Hematopoietic multipotent progenitor cell (in vitro differentiated cells): ENCODE measurements around the gene ZNF567. TPM values are rescaled to one million over a fixed set of nuclear protein-coding genes. Genes with fewer than 3 reads are reported as not detected.
"Not testable (repeated sequence)": the region's sequence is repeated elsewhere in the genome, so short reads cannot be mapped to it uniquely, and the experiment has no call there.

Source experiments
- DNase-seq, 3 donors: peaks; one replicate each; pipeline ENCODE4 v3.0.0-alpha.2; 2011 to 2015; ENCODE audit warnings: low read depth in 2 of 3, low spot score in 2 of 3
- total RNA-seq: library from RNA; depleted of rRNA; stranded (reverse); fragments of >200 nt; gene quantifications from one replicate; pipeline ENCODE4 v1.2.3, GENCODE V29; 2012

ZNF567 gene
- total RNA-seq = 2.4 TPM

DNA sequence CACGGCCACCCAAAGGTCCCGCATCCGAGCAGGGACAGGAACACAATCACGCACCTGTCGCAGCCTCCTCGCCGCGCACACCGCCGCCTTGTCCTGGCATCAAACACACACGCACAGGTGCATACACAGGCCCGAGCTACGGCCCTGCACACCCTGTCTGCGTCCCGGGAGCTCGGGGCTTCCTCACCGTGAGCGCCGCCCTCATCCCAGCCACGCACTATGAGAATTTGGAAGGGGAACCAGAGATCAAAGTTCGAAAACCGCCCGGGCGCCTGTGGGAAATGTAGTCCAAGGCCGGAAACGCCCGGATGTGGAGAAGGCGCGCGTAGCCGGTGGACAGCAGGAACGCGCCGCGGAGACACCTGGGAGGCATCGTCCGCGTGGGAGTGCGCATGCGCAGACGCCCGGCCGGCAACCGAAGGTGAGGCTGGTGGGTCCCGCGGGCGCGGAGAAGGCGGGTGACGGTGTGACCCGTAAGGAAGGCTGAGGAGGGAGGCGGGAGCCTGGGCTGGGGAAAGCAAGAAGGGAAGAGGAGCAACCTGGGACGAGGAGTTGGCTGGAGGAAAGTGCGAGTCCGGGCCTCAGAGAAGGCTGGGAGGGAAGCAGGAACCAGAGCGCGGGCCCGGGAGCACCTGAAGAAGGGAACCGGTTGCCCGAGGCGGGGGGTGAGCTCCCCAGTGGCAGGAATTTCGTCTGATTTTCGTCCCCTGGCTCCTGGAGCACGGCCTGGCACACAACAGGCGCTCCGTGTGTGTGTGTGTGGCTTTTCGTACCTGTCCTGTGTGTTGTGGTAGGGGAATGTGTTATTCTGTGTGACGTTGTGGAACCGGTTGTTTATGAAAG is at the start of gene ZNF567:
Gene ZNF567, plus strand, starts transcription at position 399 of the 843 bp plus-strand sequence. CDS start 7,256 bp downstream, outside the sequence.
- peak; percentile 92 to 98 (median 97) for DNase-seq

DNA sequence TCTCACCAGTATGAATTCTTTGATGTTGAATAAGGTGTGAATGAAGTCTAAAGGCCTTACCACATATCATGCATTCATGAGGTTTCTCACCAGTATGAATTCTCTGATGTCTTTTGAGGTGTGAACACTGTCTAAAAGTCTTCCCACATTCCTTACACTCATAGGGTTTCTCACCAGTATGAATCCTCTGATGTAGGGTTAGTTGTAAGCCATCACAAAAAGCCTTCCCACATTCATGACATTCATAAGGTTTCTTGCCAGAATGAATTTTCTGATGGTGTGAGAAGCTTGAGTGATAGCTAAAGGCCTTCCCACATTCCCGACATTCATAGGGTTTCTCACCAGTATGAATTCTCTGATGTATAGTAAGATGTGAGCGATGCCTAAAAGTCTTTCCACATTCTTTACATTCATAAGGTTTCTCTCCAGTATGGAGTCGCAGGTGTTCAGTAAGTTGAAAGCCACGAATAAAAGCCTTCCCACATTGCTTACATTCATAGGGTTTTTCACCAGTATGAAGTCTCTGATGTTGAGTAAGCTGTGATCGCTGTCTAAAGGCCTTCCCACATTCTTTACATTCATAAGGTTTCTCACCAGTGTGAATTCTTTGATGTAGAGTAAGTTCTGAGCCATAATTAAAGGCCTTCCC is 48.4 kb upstream of the ZNF567 start:
- DNase-seq = no peak

DNA sequence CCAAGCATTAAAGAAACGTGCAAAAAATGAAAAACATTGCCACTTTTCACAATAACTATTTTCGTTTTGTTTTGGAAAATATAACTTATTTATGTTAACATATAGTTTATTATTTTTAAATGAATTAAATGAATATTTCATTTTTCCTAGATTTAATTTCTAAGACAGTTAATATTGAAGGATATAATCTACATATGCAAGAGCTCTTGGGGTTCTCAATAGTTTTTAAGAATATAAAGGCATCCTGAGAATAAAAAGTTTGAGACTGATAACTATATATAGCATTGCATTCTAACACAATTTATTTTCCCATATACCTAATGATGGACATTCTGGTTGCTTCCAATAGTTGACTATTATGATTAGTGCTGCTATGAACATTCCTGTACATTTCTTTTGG is 40.7 kb upstream of the ZNF567 start:
- no peak for DNase-seq

GRCh38 chr19:36652958-36653357 is 34.5 kb upstream of the ZNF567 start:
- DNase-seq = no peak

DNA sequence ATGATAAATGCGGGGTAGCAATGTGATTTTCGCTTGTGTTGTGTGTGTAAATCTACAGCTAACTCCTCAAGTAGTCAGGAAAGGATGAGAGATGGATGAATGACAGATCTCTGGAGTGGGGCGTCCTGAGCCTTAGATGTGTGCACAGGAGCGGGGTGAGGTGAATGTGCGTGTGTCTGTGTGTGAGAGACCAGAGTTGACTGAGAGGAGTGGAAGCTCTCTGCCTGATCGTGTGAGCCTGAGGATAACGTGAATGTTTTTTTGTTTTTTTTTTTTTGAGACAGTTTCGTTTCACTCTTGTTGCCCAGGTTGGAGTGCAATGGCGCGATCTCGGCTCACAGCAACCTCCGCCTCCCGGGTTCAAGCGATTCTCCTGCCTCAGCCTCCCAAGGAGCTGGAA is 21.6 kb upstream of the ZNF567 start:
- DNase-seq = no peak

DNA sequence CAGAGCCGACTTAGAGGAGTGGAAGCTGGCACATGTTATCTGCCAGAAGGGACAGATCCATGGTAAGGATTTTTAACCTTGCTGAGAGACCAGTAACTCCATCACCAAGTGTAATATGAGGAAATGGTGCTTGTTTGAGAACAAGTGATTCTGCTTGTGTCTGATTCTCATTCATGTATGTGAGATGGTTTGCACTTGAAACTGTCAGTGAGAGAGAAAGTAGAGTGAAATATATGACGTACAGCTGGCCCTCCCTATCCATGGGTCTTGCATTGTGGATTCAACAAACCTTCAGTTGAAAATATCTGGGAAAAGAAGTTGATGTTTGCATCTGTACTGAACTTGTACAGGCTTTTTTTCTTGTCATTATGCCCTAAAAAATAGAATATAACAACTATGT is 18.8 kb upstream of the ZNF567 start:
- no peak for DNase-seq

- no peak for DNase-seq
Observed at GRCh38 chr19:36672368-36672767, 15.0 kb upstream of the ZNF567 start.

DNA sequence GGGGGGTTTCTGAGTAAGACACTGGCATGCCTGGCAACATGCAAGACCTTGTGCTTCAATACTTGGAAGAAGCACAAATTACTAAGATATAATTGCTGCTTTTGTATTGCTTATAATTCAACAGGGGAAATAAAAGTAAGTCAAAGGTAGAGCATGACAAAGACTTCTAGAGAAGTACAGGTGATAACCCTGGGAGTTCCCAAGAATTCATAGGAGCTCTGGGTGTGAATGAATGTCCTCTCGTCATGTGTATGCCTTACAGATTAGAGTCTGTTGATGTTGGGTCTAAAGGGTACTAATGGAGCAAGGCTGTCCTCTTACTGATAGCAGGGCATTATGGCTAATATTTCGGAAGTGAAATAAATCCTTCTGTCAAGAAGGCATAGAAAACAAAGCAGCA is 13.2 kb upstream of the ZNF567 start:
- no peak for DNase-seq

- no peak for DNase-seq
Observed at GRCh38 chr19:36679455-36679854, 8.0 kb upstream of the ZNF567 start.

DNA sequence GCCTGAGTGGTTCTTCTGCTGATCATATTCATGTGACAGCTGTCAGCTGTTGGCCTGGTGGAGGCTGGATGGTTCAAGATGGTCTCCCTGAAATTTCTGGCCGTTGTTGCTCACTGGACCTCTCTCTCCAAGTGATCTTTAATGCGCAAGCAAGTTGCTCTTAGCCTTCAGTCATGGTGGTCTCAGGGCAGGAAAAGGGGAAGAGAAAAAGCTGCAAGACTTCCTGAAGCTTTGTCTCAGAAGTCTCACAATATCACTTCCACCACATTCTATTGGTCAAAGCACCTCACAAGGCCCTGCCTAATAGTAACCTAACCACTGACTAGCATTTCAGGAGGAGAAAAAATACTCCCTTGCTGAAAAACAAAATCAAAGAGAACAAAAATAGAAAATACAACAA is 1.6 kb upstream of the ZNF567 start:
- DNase-seq = no peak

GRCh38 chr19:36686365-36687213 is 823 bp upstream of the ZNF567 start:
- DNase-seq = no peak

DNA sequence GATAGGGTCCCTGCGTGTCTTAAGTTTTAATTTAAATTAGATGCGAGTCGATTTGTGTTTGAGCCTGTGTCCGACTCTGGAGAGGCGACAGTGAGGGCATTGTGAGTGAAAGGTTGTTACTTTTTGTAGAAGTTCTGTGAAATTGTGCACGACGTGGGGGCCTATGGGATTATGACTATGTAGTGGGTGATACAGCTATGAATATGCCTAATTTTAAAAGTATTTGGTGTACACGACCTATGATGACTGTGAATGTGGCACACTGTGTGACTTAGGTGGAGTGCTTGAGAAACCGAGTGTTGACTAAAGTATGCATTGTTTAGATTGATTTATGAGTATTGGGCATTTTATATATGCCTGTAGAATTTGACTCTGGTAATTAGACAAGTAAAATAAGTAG is 646 bp downstream of the ZNF567 start:
- DNase-seq = no peak

GRCh38 chr19:36707134-36707533 is 19.7 kb downstream of the ZNF567 start:
- no peak for DNase-seq

- no peak for DNase-seq
Observed at GRCh38 chr19:36709423-36709822, 22.0 kb downstream of the ZNF567 start.

DNA sequence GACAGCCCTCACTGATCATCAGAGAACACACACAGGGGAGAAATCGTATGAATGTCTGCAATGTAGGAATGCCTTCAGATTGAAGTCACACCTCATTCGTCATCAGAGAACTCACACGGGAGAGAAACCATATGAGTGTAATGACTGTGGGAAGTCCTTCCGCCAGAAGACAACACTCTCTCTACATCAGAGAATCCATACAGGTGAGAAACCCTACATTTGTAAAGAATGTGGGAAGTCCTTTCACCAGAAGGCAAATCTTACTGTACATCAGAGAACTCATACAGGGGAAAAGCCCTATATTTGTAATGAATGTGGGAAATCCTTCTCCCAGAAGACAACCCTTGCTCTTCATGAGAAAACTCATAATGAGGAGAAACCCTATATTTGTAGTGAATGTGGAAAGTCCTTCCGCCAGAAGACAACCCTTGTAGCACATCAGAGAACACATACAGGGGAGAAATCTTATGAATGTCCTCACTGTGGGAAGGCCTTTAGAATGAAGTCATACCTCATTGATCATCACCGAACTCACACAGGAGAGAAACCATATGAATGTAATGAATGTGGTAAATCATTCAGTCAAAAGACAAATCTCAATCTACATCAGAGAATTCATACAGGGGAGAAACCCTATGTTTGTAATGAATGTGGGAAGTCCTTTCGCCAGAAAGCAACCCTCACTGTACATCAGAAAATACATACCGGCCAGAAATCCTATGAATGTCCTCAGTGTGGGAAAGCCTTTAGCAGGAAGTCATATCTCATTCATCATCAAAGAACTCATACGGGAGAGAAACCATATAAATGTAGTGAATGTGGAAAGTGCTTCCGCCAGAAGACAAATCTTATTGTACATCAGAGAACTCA is 32.5 kb downstream of the ZNF567 start:
- peak in 1 of 3 donors; percentile 13 for DNase-seq

GRCh38 chr19:36736166-36736565 is 48.8 kb downstream of the ZNF567 start:
- DNase-seq = not testable (repeated sequence)

DNA sequence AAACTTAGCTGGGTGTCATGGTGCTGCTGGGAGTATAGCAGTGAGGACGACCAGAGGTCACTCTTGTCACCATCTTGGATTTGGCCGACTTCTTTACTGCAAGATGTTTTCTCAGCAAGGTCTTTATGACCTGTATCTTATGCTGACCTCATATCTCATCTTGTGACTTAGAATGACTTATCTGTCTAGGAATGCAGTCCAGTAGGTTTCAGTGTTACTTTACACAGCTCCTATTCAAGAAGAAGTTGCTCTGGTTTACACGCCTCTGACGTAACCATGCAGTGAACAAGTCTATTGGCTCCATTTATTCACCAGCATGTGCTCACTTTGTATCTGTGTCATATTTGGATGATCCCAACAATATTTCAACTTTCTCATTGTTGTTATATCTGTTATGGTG is 58.5 kb downstream of the ZNF567 start:
- no peak for DNase-seq

- no peak for DNase-seq
Observed at GRCh38 chr19:36747750-36748149, 60.3 kb downstream of the ZNF567 start.

DNA sequence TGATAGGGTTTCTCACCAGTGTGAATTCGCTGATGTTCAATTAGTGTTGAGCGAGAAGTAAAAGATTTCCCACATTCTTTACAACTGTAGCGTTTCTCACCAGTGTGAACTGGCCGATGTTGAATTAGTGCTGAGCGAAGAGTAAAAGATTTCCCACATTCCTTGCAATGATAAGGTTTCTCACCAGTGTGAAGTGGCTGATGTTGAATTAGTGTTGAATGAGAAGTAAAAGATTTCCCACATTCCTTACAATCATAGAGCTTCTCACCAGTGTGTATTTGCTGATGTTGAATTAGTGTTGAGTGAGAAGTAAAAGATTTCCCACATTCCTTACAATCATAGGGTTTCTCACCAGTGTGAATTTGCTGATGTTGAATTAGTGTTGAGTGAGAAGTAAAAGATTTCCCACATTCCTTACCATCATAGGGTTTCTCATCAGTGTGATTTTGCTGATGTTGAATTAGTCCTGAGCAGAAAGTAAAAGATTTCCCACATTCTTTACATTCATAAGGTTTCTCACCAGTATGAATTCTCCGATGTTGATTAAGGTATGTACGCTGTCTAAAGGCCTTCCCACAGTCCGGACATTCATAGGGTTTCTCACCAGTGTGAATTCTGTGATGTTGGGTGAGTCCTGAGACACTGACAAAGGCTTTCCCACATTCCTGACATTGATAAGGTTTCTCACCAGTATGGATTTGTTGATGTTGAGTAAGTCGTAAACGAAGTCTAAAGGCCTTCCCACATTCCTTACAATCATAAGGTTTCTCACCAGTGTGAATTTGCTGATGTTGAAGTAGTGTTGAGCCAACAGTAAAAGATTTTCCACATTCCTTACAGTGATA is 61.2 kb downstream of the ZNF567 start:
- no peak for DNase-seq
